HepG2 (cell line): Measurements from ENCODE around the gene PPDPF. TPM values are rescaled to one million over a fixed set of nuclear protein-coding genes. Genes with fewer than 3 reads are reported as not detected.

Experiments used
- ERF ChIP-seq: IDR thresholded peaks from 2 replicates; pipeline ENCODE4 v1.6.1; 2018; ENCODE audit warnings: missing biosample characterization, missing genetic modification reagents
- HES4 ChIP-seq: sonication (generic); formaldehyde crosslinking; IDR thresholded peaks from 2 replicates; pipeline ENCODE4 v1.9.0; 2021; ENCODE audit warnings: mild to moderate bottlenecking, missing genetic modification reagents, borderline replicate concordance
- IKZF1 ChIP-seq: fragments of 450-650 bp; IDR thresholded peaks from 2 replicates; pipeline ENCODE4 v1.7.1; 2016
- KDM3A ChIP-seq: IDR thresholded peaks from 2 replicates; pipeline ENCODE4 v1.6.1; 2018; ENCODE audit warnings: low read depth, missing compliant biosample characterization
- KLF9 ChIP-seq: IDR thresholded peaks from 2 replicates; pipeline ENCODE4 v1.6.1; 2016; ENCODE audit warnings: low read depth
- MIER2 ChIP-seq: IDR thresholded peaks from 2 replicates; pipeline ENCODE4 v1.6.1; 2016; ENCODE audit warnings: missing biosample characterization, missing genetic modification reagents
- RORA ChIP-seq: sonication (generic); formaldehyde crosslinking; IDR thresholded peaks from 2 replicates; pipeline ENCODE4 v1.5.0; 2020; ENCODE audit warnings: mild to moderate bottlenecking, missing genetic modification reagents, moderate library complexity
- TAF15 ChIP-seq: fragments of 200-400 bp; formaldehyde crosslinking; IDR thresholded peaks from one replicate; pipeline ENCODE4 v1.6.1; 2018; ENCODE audit warnings: mild to moderate bottlenecking, low read depth, low read length; ENCODE audit not compliant: poor library complexity, severe bottlenecking
- TFAP4 ChIP-seq: sonication (generic); IDR thresholded peaks from 2 replicates; pipeline ENCODE4 v1.6.1; 2016; ENCODE audit warnings: low read depth, borderline replicate concordance
- ZBTB20 ChIP-seq: sonication (generic); formaldehyde crosslinking; IDR thresholded peaks from 2 replicates; pipeline ENCODE4 v1.8.1; 2023; ENCODE audit warnings: missing genetic modification reagents, low read depth, mild to moderate bottlenecking, borderline replicate concordance
- ZBTB8A ChIP-seq: sonication (generic); formaldehyde crosslinking; IDR thresholded peaks from 2 replicates; pipeline ENCODE4 v1.4.0; 2020; ENCODE audit warnings: mild to moderate bottlenecking, low read depth, missing genetic modification reagents, borderline replicate concordance
- ZFX ChIP-seq: sonication (generic); formaldehyde crosslinking; IDR thresholded peaks from 2 replicates; pipeline ENCODE4 v1.4.0; 2020; ENCODE audit warnings: mild to moderate bottlenecking, low read depth, missing genetic modification reagents, moderate library complexity
- ZNF224 ChIP-seq: sonication (generic); formaldehyde crosslinking; IDR thresholded peaks from 2 replicates; pipeline ENCODE4 v1.5.0; 2020; ENCODE audit warnings: mild to moderate bottlenecking, missing genetic modification reagents
- ZNF746 ChIP-seq: sonication (generic); formaldehyde crosslinking; IDR thresholded peaks from 2 replicates; pipeline ENCODE4 v1.8.0; 2022; ENCODE audit warnings: mild to moderate bottlenecking, missing genetic modification reagents
- ZSCAN12 ChIP-seq: sonication (generic); formaldehyde crosslinking; IDR thresholded peaks from 2 replicates; pipeline ENCODE4 v1.9.0; 2021; ENCODE audit warnings: mild to moderate bottlenecking, missing genetic modification reagents
- ZSCAN31 ChIP-seq: sonication (generic); formaldehyde crosslinking; IDR thresholded peaks from 2 replicates; pipeline ENCODE4 v1.5.0; 2020; ENCODE audit warnings: low read depth, mild to moderate bottlenecking, missing genetic modification reagents
- polyA plus RNA-seq, 8 experiments: library from polyadenylated mRNA; depleted of rRNA in 3 of 8; stranded (reverse) in 7 of 8; unstranded in 1 of 8; fragments of >200 nt; fragmentation: Illumina TruSeq in 4 of 8; extraction: Trizol in 4 of 8; gene quantifications; 2 replicates each; pipeline versions ENCODE4 v1.2.1 to v1.2.3, GENCODE V29; 2011 to 2016; ENCODE audit warnings: low read depth in 4 of 8, missing spikeins in 1 of 8, mixed read lengths in 1 of 8; ENCODE audit not compliant: insufficient read depth in 1 of 8
- total RNA-seq, 5 experiments: library from RNA; depleted of rRNA; stranded (reverse); fragments of >200 nt; fragmentation: Illumina TruSeq; extraction: Trizol; gene quantifications; 2 replicates each; pipeline ENCODE4 v1.2.3, GENCODE V29; 2016; ENCODE audit warnings: low read depth in 1 of 5
- TF ChIP-seq, protein P1 (sequence below): sonication (generic); formaldehyde crosslinking; IDR thresholded peaks from 2 replicates; pipeline ENCODE4 v1.4.0; 2020; ENCODE audit warnings: missing genetic modification reagents
- TF ChIP-seq, protein P2 (sequence below): sonication (generic); formaldehyde crosslinking; IDR thresholded peaks from 2 replicates; pipeline ENCODE4 v1.4.0; 2020; ENCODE audit warnings: missing genetic modification reagents, borderline replicate concordance
- TF ChIP-seq, protein P3 (sequence below): sonication (generic); formaldehyde crosslinking; IDR thresholded peaks from 2 replicates; pipeline ENCODE4 v1.4.0; 2020; ENCODE audit warnings: missing genetic modification reagents, low read depth, mild to moderate bottlenecking, borderline replicate concordance
- TF ChIP-seq, protein P4 (sequence below): sonication (generic); formaldehyde crosslinking; conservative IDR thresholded peaks from 2 replicates; pipeline ENCODE4 v1.8.0; 2022; ENCODE audit warnings: mild to moderate bottlenecking, moderate library complexity, missing genetic modification reagents
- TF ChIP-seq, protein P5 (sequence below): sonication (generic); formaldehyde crosslinking; IDR thresholded peaks from 2 replicates; pipeline ENCODE4 v1.4.0; 2020; ENCODE audit warnings: missing genetic modification reagents

The PPDPF gene
- total and polyA plus RNA-seq, 2 of the 13 experiments (the other 11 are each of a cell fraction or from before 2014, with no cell fraction given): 1.8 to 7.0 TPM

DNA sequence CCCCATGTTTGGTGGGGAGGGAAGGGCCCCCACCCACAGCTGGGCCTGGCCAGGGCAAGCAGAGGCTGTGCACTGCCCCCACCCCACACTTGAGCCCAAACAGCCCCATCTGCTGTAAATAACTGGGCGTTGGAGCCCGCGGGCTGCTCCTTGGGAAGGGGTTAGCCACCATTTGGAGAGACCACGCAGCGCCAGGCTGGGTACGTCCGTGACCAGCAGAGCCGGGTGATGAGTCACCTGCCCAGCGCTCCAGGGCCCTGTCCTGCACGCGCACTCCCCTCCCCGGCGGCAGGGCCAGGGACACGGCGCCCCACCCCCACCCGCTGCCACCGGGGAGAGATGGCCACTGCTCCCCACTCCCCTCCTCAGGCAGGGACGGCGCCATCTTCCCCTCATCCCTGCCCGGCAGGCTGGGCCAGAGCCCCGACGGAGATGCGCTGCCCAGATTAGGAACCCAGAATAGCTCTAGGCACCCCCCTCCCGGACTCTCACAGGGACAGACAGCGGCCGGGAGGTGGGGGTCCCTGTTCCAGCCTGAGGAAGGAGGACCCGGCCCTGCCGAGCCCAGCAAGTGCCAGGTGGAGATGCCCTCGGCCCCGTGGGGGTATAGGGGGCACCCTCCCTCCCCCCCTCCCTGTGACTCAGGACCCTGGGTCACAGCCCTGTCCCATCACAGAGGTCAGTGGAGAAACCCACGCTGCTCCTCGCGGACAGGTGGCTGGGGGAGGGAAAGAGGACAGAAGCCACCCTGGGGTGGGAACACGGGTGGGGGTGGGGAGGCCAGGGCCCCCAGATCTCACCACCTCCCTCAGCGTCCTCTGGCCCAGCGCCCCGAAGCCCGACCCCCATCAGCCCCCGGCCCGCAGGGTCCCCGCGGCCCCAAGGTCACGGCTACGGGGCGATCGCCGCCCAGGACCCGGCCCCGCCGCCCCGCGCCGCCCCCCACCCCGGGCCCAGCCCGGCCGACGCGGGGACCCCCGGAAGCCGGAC, 22.3 kb upstream of the PPDPF start (continued):
- TF ChIP-seq, protein P1, sequence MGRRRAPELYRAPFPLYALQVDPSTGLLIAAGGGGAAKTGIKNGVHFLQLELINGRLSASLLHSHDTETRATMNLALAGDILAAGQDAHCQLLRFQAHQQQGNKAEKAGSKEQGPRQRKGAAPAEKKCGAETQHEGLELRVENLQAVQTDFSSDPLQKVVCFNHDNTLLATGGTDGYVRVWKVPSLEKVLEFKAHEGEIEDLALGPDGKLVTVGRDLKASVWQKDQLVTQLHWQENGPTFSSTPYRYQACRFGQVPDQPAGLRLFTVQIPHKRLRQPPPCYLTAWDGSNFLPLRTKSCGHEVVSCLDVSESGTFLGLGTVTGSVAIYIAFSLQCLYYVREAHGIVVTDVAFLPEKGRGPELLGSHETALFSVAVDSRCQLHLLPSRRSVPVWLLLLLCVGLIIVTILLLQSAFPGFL (CRISPR knock-in tag): no peak
- TF ChIP-seq IKZF1 (no peak), ZBTB8A (no peak), ZBTB20 (CRISPR knock-in tag) (no peak), MIER2 (no peak), ZSCAN31 (no peak), HES4 (CRISPR knock-in tag) (no peak), TAF15 (peak; percentile 46), RORA (CRISPR knock-in tag) (no peak), TFAP4 (no peak), ZNF746 (CRISPR knock-in tag) (no peak), ZSCAN12 (no peak), ZFX (CRISPR knock-in tag) (peak; percentile 5; the same call in 1 of the 2 replicates), ZNF224 (CRISPR knock-in tag) (no peak), KLF9 (CRISPR knock-in tag) (no peak), ERF (no peak), KDM3A (no peak)
- TF ChIP-seq, protein P2, sequence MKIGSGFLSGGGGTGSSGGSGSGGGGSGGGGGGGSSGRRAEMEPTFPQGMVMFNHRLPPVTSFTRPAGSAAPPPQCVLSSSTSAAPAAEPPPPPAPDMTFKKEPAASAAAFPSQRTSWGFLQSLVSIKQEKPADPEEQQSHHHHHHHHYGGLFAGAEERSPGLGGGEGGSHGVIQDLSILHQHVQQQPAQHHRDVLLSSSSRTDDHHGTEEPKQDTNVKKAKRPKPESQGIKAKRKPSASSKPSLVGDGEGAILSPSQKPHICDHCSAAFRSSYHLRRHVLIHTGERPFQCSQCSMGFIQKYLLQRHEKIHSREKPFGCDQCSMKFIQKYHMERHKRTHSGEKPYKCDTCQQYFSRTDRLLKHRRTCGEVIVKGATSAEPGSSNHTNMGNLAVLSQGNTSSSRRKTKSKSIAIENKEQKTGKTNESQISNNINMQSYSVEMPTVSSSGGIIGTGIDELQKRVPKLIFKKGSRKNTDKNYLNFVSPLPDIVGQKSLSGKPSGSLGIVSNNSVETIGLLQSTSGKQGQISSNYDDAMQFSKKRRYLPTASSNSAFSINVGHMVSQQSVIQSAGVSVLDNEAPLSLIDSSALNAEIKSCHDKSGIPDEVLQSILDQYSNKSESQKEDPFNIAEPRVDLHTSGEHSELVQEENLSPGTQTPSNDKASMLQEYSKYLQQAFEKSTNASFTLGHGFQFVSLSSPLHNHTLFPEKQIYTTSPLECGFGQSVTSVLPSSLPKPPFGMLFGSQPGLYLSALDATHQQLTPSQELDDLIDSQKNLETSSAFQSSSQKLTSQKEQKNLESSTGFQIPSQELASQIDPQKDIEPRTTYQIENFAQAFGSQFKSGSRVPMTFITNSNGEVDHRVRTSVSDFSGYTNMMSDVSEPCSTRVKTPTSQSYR: peak; percentile 74
- TF ChIP-seq, protein P3, sequence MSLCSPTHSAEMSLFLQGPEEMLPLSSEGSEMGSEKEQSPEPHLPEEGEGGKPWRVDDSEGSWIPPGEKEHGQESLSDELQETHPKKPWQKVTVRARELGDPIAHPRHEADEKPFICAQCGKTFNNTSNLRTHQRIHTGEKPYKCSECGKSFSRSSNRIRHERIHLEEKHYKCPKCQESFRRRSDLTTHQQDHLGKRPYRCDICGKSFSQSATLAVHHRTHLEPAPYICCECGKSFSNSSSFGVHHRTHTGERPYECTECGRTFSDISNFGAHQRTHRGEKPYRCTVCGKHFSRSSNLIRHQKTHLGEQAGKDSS: no peak
- TF ChIP-seq, protein P4, sequence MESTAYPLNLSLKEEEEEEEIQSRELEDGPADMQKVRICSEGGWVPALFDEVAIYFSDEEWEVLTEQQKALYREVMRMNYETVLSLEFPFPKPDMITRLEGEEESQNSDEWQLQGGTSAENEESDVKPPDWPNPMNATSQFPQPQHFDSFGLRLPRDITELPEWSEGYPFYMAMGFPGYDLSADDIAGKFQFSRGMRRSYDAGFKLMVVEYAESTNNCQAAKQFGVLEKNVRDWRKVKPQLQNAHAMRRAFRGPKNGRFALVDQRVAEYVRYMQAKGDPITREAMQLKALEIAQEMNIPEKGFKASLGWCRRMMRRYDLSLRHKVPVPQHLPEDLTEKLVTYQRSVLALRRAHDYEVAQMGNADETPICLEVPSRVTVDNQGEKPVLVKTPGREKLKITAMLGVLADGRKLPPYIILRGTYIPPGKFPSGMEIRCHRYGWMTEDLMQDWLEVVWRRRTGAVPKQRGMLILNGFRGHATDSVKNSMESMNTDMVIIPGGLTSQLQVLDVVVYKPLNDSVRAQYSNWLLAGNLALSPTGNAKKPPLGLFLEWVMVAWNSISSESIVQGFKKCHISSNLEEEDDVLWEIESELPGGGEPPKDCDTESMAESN (CRISPR knock-in tag): no peak
- TF ChIP-seq, protein P5, sequence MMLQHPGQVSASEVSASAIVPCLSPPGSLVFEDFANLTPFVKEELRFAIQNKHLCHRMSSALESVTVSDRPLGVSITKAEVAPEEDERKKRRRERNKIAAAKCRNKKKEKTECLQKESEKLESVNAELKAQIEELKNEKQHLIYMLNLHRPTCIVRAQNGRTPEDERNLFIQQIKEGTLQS (CRISPR knock-in tag): peak; percentile 65
